ENCODE results near the gene NTN4.
"Not testable (repeated sequence)": the region's sequence is repeated elsewhere in the genome, so short reads cannot be mapped to it uniquely, and the experiment has no call there.

NTN4 gene

GRCh38 chr12:95623554-95624170 lies 166.9 kb downstream of the NTN4 start:
- no peak overlapping the region for H4K8ac ChIP-seq (ENCODE audit: low read depth, low read length)
- no peak overlapping the region for H3K18ac ChIP-seq (ENCODE audit: low read length)
- H3K56ac ChIP-seq (ENCODE audit: low read length) = no peak overlapping the region
- no peak overlapping the region for H3K4ac ChIP-seq (ENCODE audit: low read depth, low read length)
- no peak overlapping the region for H3K4me2 ChIP-seq (ENCODE audit: low read length)
- H2BK15ac ChIP-seq (replicated peaks; ENCODE audit: low read depth) = no peak overlapping the region
- H3K36me3 ChIP-seq (ENCODE audit: control insufficient read depth, insufficient read depth, low read length) = no peaks in the 10 kb centered on the region
- no peaks in the 10 kb centered on the region for H3K79me1 ChIP-seq (ENCODE audit: low read length)
- no peak overlapping the region for H3K27ac ChIP-seq (ENCODE audit: low read depth, low read length)
- H2BK120ac ChIP-seq (ENCODE audit: low read depth, low read length) = no peak overlapping the region
- H2AK5ac ChIP-seq (ENCODE audit: low read length) = no peak overlapping the region
- no peak overlapping the region for H3K4me3 ChIP-seq (ENCODE audit: low read length)
- no peak overlapping the region for H2BK5ac ChIP-seq (ENCODE audit: low read length)
- DNase-seq = peak; percentile 98
- H3K27me3 ChIP-seq (ENCODE audit: insufficient read depth, low read length, poor library complexity) = no peaks in the 10 kb centered on the region
- H3K9ac ChIP-seq (ENCODE audit: low read length) = no peak overlapping the region
- peaks cover under 1% of the 10 kb centered on the region for H3K4me1 ChIP-seq (ENCODE audit: control insufficient read depth, low read depth, low read length)
- H4K5ac ChIP-seq (ENCODE audit: low read length) = no peak overlapping the region
- no peaks in the 10 kb centered on the region for H3K79me2 ChIP-seq (ENCODE audit: control insufficient read depth, insufficient read depth, low read length)
- H3K23ac ChIP-seq (ENCODE audit: low read length) = no peak overlapping the region
- WGBS (ENCODE audit: extremely low coverage, insufficient coverage, low lambda C conversion rate) = no CpG with 5 or more reads among the region's 18 CpGs

GRCh38 chr12:95622879-95623278 lies 167.7 kb downstream of the NTN4 start:
- H3K4me3 ChIP-seq (ENCODE audit: low read length) = no peak overlapping the region
- no peak overlapping the region for H2BK15ac ChIP-seq (replicated peaks; ENCODE audit: low read depth)
- H3K27ac ChIP-seq (ENCODE audit: low read depth, low read length) = no peak overlapping the region
- no CpG with 5 or more reads among the region's 3 CpGs for WGBS (ENCODE audit: extremely low coverage, insufficient coverage, low lambda C conversion rate)
- H3K4ac ChIP-seq (ENCODE audit: low read depth, low read length) = no peak overlapping the region
- H3K79me1 ChIP-seq (ENCODE audit: low read length) = no peaks in the 10 kb centered on the region
- H4K5ac ChIP-seq (ENCODE audit: low read length) = no peak overlapping the region
- no peaks in the 10 kb centered on the region for H3K27me3 ChIP-seq (ENCODE audit: insufficient read depth, low read length, poor library complexity)
- no peak overlapping the region for H2BK5ac ChIP-seq (ENCODE audit: low read length)
- no peak overlapping the region for H4K8ac ChIP-seq (ENCODE audit: low read depth, low read length)
- H3K23ac ChIP-seq (ENCODE audit: low read length) = no peak overlapping the region
- no peak overlapping the region for H3K56ac ChIP-seq (ENCODE audit: low read length)
- H2BK120ac ChIP-seq (ENCODE audit: low read depth, low read length) = no peak overlapping the region
- H3K18ac ChIP-seq (ENCODE audit: low read length) = no peak overlapping the region
- H3K4me2 ChIP-seq (ENCODE audit: low read length) = no peak overlapping the region
- no peaks in the 10 kb centered on the region for H3K36me3 ChIP-seq (ENCODE audit: control insufficient read depth, insufficient read depth, low read length)
- H3K9ac ChIP-seq (ENCODE audit: low read length) = no peak overlapping the region
- H2AK5ac ChIP-seq (ENCODE audit: low read length) = no peak overlapping the region
- DNase-seq = no peak
- no peaks in the 10 kb centered on the region for H3K79me2 ChIP-seq (ENCODE audit: control insufficient read depth, insufficient read depth, low read length)
- H3K4me1 ChIP-seq (ENCODE audit: control insufficient read depth, low read depth, low read length) = no peaks in the 10 kb centered on the region

GRCh38 chr12:95621725-95622124 lies 168.8 kb downstream of the NTN4 start:
- no peak overlapping the region for H2BK5ac ChIP-seq (ENCODE audit: low read length)
- no peak overlapping the region for H3K27ac ChIP-seq (ENCODE audit: low read depth, low read length)
- no peaks in the 10 kb centered on the region for H3K27me3 ChIP-seq (ENCODE audit: insufficient read depth, low read length, poor library complexity)
- WGBS (ENCODE audit: extremely low coverage, insufficient coverage, low lambda C conversion rate) = no CpG with 5 or more reads among the region's 6 CpGs
- no peak overlapping the region for H3K23ac ChIP-seq (ENCODE audit: low read length)
- H3K79me2 ChIP-seq (ENCODE audit: control insufficient read depth, insufficient read depth, low read length) = no peaks in the 10 kb centered on the region
- no peak overlapping the region for H3K18ac ChIP-seq (ENCODE audit: low read length)
- H2BK15ac ChIP-seq (replicated peaks; ENCODE audit: low read depth) = no peak overlapping the region
- H3K56ac ChIP-seq (ENCODE audit: low read length) = no peak overlapping the region
- no peaks in the 10 kb centered on the region for H3K4me1 ChIP-seq (ENCODE audit: control insufficient read depth, low read depth, low read length)
- no peak overlapping the region for H3K4ac ChIP-seq (ENCODE audit: low read depth, low read length)
- H3K79me1 ChIP-seq (ENCODE audit: low read length) = no peaks in the 10 kb centered on the region
- H3K36me3 ChIP-seq (ENCODE audit: control insufficient read depth, insufficient read depth, low read length) = no peaks in the 10 kb centered on the region
- no peak overlapping the region for H4K5ac ChIP-seq (ENCODE audit: low read length)
- no peak for DNase-seq
- H3K9ac ChIP-seq (ENCODE audit: low read length) = no peak overlapping the region
- H2BK120ac ChIP-seq (ENCODE audit: low read depth, low read length) = no peak overlapping the region
- no peak overlapping the region for H2AK5ac ChIP-seq (ENCODE audit: low read length)
- H4K8ac ChIP-seq (ENCODE audit: low read depth, low read length) = no peak overlapping the region
- H3K4me3 ChIP-seq (ENCODE audit: low read length) = no peak overlapping the region
- H3K4me2 ChIP-seq (ENCODE audit: low read length) = no peak overlapping the region

GRCh38 chr12:95620171-95620570 lies 170.4 kb downstream of the NTN4 start:
- H3K4ac ChIP-seq (ENCODE audit: low read depth, low read length) = no peak overlapping the region
- H3K79me2 ChIP-seq (ENCODE audit: control insufficient read depth, insufficient read depth, low read length) = no peaks in the 10 kb centered on the region
- H4K8ac ChIP-seq (ENCODE audit: low read depth, low read length) = no peak overlapping the region
- no peak overlapping the region for H3K4me2 ChIP-seq (ENCODE audit: low read length)
- H3K4me1 ChIP-seq (ENCODE audit: control insufficient read depth, low read depth, low read length) = no peaks in the 10 kb centered on the region
- H4K5ac ChIP-seq (ENCODE audit: low read length) = no peak overlapping the region
- no peak overlapping the region for H3K23ac ChIP-seq (ENCODE audit: low read length)
- H3K4me3 ChIP-seq (ENCODE audit: low read length) = no peak overlapping the region
- H3K18ac ChIP-seq (ENCODE audit: low read length) = no peak overlapping the region
- no peaks in the 10 kb centered on the region for H3K79me1 ChIP-seq (ENCODE audit: low read length)
- no peak for DNase-seq
- no peaks in the 10 kb centered on the region for H3K36me3 ChIP-seq (ENCODE audit: control insufficient read depth, insufficient read depth, low read length)
- no CpG with 5 or more reads among the region's 4 CpGs for WGBS (ENCODE audit: extremely low coverage, insufficient coverage, low lambda C conversion rate)
- H3K27ac ChIP-seq (ENCODE audit: low read depth, low read length) = no peak overlapping the region
- no peak overlapping the region for H3K56ac ChIP-seq (ENCODE audit: low read length)
- H2BK15ac ChIP-seq (replicated peaks; ENCODE audit: low read depth) = no peak overlapping the region
- no peak overlapping the region for H2BK5ac ChIP-seq (ENCODE audit: low read length)
- no peaks in the 10 kb centered on the region for H3K27me3 ChIP-seq (ENCODE audit: insufficient read depth, low read length, poor library complexity)
- no peak overlapping the region for H2BK120ac ChIP-seq (ENCODE audit: low read depth, low read length)
- H2AK5ac ChIP-seq (ENCODE audit: low read length) = no peak overlapping the region
- no peak overlapping the region for H3K9ac ChIP-seq (ENCODE audit: low read length)

- not testable (repeated sequence) for H4K8ac ChIP-seq (ENCODE audit: low read depth, low read length); H3K23ac ChIP-seq (ENCODE audit: low read length); H3K4me3 ChIP-seq (ENCODE audit: low read length); H3K36me3 ChIP-seq (ENCODE audit: control insufficient read depth, insufficient read depth, low read length); DNase-seq; H3K4me2 ChIP-seq (ENCODE audit: low read length); H3K18ac ChIP-seq (ENCODE audit: low read length); H3K9ac ChIP-seq (ENCODE audit: low read length); H3K4ac ChIP-seq (ENCODE audit: low read depth, low read length); H3K27ac ChIP-seq (ENCODE audit: low read depth, low read length); H3K4me1 ChIP-seq (ENCODE audit: control insufficient read depth, low read depth, low read length); H2AK5ac ChIP-seq (ENCODE audit: low read length); H3K56ac ChIP-seq (ENCODE audit: low read length); H2BK15ac ChIP-seq (replicated peaks; ENCODE audit: low read depth); H2BK5ac ChIP-seq (ENCODE audit: low read length); H3K79me2 ChIP-seq (ENCODE audit: control insufficient read depth, insufficient read depth, low read length); H2BK120ac ChIP-seq (ENCODE audit: low read depth, low read length); H3K27me3 ChIP-seq (ENCODE audit: insufficient read depth, low read length, poor library complexity); H3K79me1 ChIP-seq (ENCODE audit: low read length); H4K5ac ChIP-seq (ENCODE audit: low read length)
- no CpG with 5 or more reads among the region's 7 CpGs for WGBS (ENCODE audit: extremely low coverage, insufficient coverage, low lambda C conversion rate)
These were observed 174.1 kb downstream of the NTN4 start for GRCh38 chr12:95616470-95616869.

- Histone ChIP-seq H3K23ac (ENCODE audit: low read length) (no peak overlapping the region), H3K27me3 (ENCODE audit: insufficient read depth, low read length, poor library complexity) (no peaks in the 10 kb centered on the region), H3K36me3 (ENCODE audit: control insufficient read depth, insufficient read depth, low read length) (no peaks in the 10 kb centered on the region), H3K4me1 (ENCODE audit: control insufficient read depth, low read depth, low read length) (no peaks in the 10 kb centered on the region), H3K4ac (ENCODE audit: low read depth, low read length) (no peak overlapping the region), H2BK120ac (ENCODE audit: low read depth, low read length) (no peak overlapping the region), H3K9ac (ENCODE audit: low read length) (no peak overlapping the region), H3K27ac (ENCODE audit: low read depth, low read length) (no peak overlapping the region), H2BK15ac (replicated peaks; ENCODE audit: low read depth) (no peak overlapping the region), H3K18ac (ENCODE audit: low read length) (no peak overlapping the region), H2AK5ac (ENCODE audit: low read length) (no peak overlapping the region), H3K4me3 (ENCODE audit: low read length) (no peak overlapping the region), H4K8ac (ENCODE audit: low read depth, low read length) (no peak overlapping the region), H3K79me1 (ENCODE audit: low read length) (no peaks in the 10 kb centered on the region), H4K5ac (ENCODE audit: low read length) (no peak overlapping the region), H2BK5ac (ENCODE audit: low read length) (no peak overlapping the region), H3K79me2 (ENCODE audit: control insufficient read depth, insufficient read depth, low read length) (no peaks in the 10 kb centered on the region), H3K4me2 (ENCODE audit: low read length) (no peak overlapping the region), H3K56ac (ENCODE audit: low read length) (no peak overlapping the region)
- no peak for DNase-seq
These were observed 174.8 kb downstream of the NTN4 start for GRCh38 chr12:95615749-95616148.
